Naive B cell (primary cell): Measurements from ENCODE around the gene SLN. TPM values are rescaled to one million over a fixed set of nuclear protein-coding genes. Genes with fewer than 3 reads are reported as not detected.

Source experiments
- ATAC-seq, 2 donors: fragments of 150-1000 bp; cut with Tn5 transposase; 2 replicates each; pipeline ENCODE4 v1.10.0; 2021; ENCODE audit warnings: low read depth in 2 of 2, mild to moderate bottlenecking in 2 of 2, moderate library complexity in 2 of 2
- DNase-seq: peaks from one replicate; pipeline ENCODE4 v3.0.0; 2022
- H3K27ac Mint-ChIP-seq, 6 donors: one replicate each; pipeline ENCODE4 v1.8.0; 2020 to 2022; ENCODE audit warnings: mild to moderate bottlenecking in 6 of 6, mixed read lengths in 6 of 6, moderate library complexity in 5 of 6, inconsistent platforms in 2 of 6
- H3K27me3 Mint-ChIP-seq, 3 donors: one replicate each; pipeline ENCODE4 v1.8.0; 2021 to 2022; ENCODE audit warnings: mixed read lengths in 3 of 3, mild to moderate bottlenecking in 1 of 3
- H3K36me3 Mint-ChIP-seq, 2 donors: one replicate each; pipeline ENCODE4 v1.8.0; 2020 to 2022; ENCODE audit warnings: mixed read lengths in 2 of 2, inconsistent platforms in 1 of 2, mild to moderate bottlenecking in 1 of 2
- H3K4me1 Mint-ChIP-seq, 3 donors: one replicate each; pipeline ENCODE4 v1.8.0; 2020 to 2022; ENCODE audit warnings: mixed read lengths in 3 of 3, inconsistent platforms in 1 of 3, mild to moderate bottlenecking in 1 of 3, moderate library complexity in 1 of 3
- H3K4me3 Mint-ChIP-seq, 8 donors: one replicate each; pipeline ENCODE4 v1.8.0; 2020 to 2022; ENCODE audit warnings: mild to moderate bottlenecking in 8 of 8, mixed read lengths in 8 of 8, moderate library complexity in 8 of 8, inconsistent platforms in 2 of 8
- H3K9me3 Mint-ChIP-seq, 7 donors: one replicate each; pipeline ENCODE4 v1.8.0; 2020 to 2022; ENCODE audit warnings: mixed read lengths in 7 of 7, mild to moderate bottlenecking in 5 of 7, inconsistent platforms in 2 of 7, moderate library complexity in 1 of 7
- polyA plus RNA-seq, 6 donors: library from polyadenylated mRNA; unstranded; fragments of 300-500 nt; fragmentation: Illumina TruSeq; gene quantifications; one replicate each; pipeline ENCODE4 v1.2.3, GENCODE V29; 2021; ENCODE audit warnings: low read depth in 6 of 6

Gene SLN
- polyA plus RNA-seq, 6 donors from 2014 or later: not detected

DNA sequence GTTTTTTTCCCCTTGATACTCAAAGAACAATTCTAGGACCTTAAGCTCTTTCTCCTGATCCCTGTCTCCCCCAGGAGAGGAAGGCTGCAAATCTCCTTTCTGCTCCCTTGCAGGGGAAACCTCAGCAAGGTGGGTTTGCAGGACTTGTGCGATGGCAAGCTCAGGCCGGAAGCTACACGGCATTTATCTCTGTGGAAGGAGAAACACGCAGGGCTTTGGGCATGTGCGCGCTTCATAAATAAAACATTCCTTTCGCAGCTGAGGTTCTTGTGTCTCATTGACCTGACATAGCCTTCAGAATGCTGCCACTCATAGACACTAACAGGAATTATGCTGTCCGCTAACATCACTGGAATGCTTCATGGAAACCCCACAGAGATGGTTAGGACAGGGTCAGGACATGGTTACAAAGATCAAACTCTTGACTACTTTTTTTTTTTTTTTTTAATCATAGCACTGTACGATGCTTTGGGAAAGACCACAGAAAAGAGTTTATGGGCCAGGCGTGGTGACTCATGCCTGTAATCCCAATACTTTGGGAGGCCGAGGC is 42.6 kb downstream of the SLN start:
- Mint-ChIP-seq H3K36me3 (no peaks in the 10 kb centered on the region), H3K4me3 (no peak overlapping the region), H3K9me3 (no peaks in the 10 kb centered on the region), H3K4me1 (no peaks in the 10 kb centered on the region), H3K27me3 (peaks cover 14 to 27% (median 26%) of the 10 kb centered on the region in 3 donors), H3K27ac (no peak overlapping the region)
- DNase-seq: no peak
- no peak for ATAC-seq

DNA sequence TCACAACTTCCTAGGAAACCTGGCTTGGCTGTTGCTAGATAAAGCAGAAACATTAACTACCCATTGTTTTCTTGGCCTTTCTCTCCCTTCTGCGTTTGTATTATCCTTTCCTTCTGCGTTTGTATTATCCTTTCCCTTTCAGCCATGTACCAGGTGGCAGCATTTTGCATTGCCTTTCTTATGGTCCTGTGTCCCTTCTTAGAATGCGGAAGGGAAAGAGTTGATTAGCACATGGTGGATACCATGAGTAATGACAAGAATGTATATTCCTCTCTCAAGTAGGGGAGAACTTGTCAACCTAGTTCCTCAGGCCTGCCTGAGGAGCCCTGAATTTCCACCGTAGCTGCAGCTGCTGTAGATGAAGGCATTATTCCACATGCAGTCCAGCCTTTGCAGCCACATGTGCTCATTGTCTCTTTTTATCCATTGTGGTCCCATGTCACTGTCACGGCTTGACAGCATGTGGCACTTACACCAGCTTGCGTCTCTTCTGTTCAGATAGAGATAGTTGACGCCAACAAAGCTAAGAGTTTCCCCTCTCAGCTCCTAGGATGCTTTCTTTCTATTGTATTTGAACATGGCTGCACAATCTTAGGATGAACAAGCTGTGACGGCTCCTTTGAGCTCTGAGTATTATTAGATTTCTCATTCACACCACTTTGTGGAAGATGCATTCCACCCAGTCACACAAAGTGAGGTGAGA is 44.8 kb downstream of the SLN start:
- Mint-ChIP-seq H3K4me3 (no peak overlapping the region), H3K4me1 (no peaks in the 10 kb centered on the region), H3K36me3 (no peaks in the 10 kb centered on the region), H3K27me3 (peaks cover 4 to 25% (median 21%) of the 10 kb centered on the region in 3 donors), H3K9me3 (no peaks in the 10 kb centered on the region), H3K27ac (peak overlapping the region in 1 of 6 donors; percentile 13)
- ATAC-seq: no peak
- DNase-seq: no peak

DNA sequence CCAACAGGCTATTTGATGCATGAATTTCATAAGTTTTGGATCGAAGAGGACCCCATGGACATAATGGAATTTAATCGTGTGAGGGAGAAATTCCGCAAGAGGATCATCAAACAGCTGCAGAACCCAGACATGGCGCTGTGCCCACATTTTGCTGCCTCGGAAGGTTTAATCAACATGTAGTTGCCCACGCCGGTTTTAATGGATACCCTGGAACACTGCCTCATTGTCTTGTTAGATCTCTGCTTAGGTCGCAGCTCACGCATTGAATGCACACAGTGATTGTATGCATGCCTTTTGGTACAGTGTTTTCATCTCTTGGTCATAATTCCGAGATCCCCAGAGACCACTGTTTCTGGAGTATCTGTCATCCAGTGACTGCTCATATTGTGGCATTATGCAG is 46.8 kb downstream of the SLN start:
- Mint-ChIP-seq H3K9me3 (no peaks in the 10 kb centered on the region), H3K27ac (no peak overlapping the region), H3K36me3 (no peaks in the 10 kb centered on the region), H3K4me1 (no peaks in the 10 kb centered on the region), H3K4me3 (no peak overlapping the region), H3K27me3 (peaks cover 8 to 18% (median 15%) of the 10 kb centered on the region in 3 donors)
- DNase-seq (no peak), ATAC-seq (no peak)

DNA sequence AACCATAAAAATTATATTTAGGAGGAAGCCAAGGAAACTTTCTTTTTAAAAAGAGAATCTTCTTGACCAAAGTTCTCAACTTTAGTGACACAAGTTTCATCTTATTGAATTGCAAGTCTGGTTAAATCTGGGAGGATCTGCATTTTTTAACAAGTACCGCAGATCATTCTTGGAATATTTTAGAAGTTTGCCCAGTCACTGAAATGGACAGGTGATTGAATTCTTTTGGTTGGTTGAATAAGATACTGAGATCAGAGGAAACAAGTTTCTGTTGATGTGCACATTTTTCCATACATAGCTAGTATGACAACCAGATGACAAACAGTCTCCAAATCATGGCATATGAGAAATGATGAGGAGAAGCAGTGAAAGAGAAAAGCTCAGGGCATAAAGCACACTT is 50.2 kb downstream of the SLN start:
- H3K4me1 Mint-ChIP-seq: no peaks in the 10 kb centered on the region
- H3K36me3 Mint-ChIP-seq: no peaks in the 10 kb centered on the region
- no peaks in the 10 kb centered on the region for H3K9me3 Mint-ChIP-seq
- no peak overlapping the region for H3K27ac Mint-ChIP-seq
- H3K4me3 Mint-ChIP-seq: no peak overlapping the region
- DNase-seq (no peak), ATAC-seq (no peak)
- H3K27me3 Mint-ChIP-seq: peaks cover 11 to 28% (median 13%) of the 10 kb centered on the region in 3 donors

DNA sequence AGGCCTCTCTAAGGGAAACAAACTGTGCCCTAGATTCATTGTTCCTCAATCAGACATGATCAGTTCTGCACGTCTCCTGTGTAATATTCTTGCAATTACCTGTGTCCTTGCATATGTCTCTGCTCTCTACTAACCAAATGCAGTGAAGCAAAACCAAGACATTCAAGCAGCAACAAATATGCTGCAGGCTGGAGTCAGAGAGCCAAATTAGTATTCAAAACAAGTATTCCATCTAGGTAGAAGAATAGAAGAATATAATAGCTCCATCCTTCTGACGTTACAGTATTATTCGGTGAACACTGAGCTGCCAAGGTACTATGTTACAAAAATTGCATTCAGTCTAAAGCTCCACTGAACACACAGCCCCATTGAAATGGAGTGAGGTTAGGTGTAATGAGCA is 51.8 kb downstream of the SLN start:
- Mint-ChIP-seq H3K4me1 (no peaks in the 10 kb centered on the region), H3K27ac (no peak overlapping the region), H3K9me3 (no peaks in the 10 kb centered on the region), H3K4me3 (no peak overlapping the region), H3K27me3 (peaks cover 11 to 22% (median 13%) of the 10 kb centered on the region in 3 donors), H3K36me3 (no peaks in the 10 kb centered on the region)
- ATAC-seq (no peak), DNase-seq (no peak)

DNA sequence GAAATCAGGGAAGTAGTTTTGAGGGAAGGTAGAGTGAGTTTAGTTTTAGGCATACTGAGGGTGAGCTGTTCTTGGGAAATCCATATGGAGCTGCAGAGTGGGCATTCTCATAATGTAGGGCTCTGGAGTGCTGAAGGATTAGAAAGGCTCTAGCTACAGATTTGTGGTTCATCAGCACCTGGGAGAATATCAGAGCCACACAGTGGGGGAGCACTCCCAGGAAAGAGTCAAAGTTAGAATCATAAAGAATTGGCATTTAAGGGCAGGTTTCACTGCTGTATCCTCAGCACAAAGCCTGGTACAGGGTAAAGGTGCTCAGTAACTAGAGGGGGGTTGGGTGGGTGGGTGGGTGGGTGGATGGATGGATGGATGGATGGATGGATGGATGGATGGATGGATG is 52.5 kb downstream of the SLN start:
- H3K9me3 Mint-ChIP-seq: no peaks in the 10 kb centered on the region
- peaks cover 5 to 15% (median 13%) of the 10 kb centered on the region in 3 donors for H3K27me3 Mint-ChIP-seq
- DNase-seq (no peak), ATAC-seq (no peak)
- no peaks in the 10 kb centered on the region for H3K36me3 Mint-ChIP-seq
- no peaks in the 10 kb centered on the region for H3K4me1 Mint-ChIP-seq
- H3K27ac Mint-ChIP-seq: no peak overlapping the region
- no peak overlapping the region for H3K4me3 Mint-ChIP-seq

Other genes starting within 250 kb of the SLN start
- 10 to 100 TPM in 2 of 6 donors, 1 to 10 TPM in 4; 3.8 to 13.0 (median 8.7) TPM for gene ALKBH8, start 146.3 kb downstream of the SLN start, polyA plus RNA-seq
- not detected for gene ELMOD1, start 120.9 kb downstream of the SLN start, polyA plus RNA-seq
- gene SLC35F2, start 146.7 kb upstream of the SLN start, polyA plus RNA-seq: 10 to 100 TPM; 20.6 to 37.1 (median 23.3) TPM
- 1 to 10 TPM in 1 of 6 donors, under 1 TPM in 4, not detected in 1; 0.31 to 1.1 (median 0.70) TPM for gene RAB39A, start 216.4 kb upstream of the SLN start, polyA plus RNA-seq